K562 (cell line): ENCODE measurements around the gene KRTAP1-3. TPM values are rescaled to one million over a fixed set of nuclear protein-coding genes. Genes with fewer than 3 reads are reported as not detected.

Source experiments
- ATAC-seq: fragments of 200-7000 bp; cut with Tn5 transposase; 3 replicates; pipeline ENCODE4 v1.9.1; 2020; ENCODE audit warnings: moderate library complexity
- BruUV-seq: library from RNA; stranded (reverse); fragments of 400-500 nt; replicated peaks from 2 replicates; lab custom pipeline; 2021; lab: Mats Ljungman, UMichigan
- CTCF ChIA-PET: fragments of 300-600 bp; formaldehyde crosslinking; extraction: SDS; loops from one replicate; lab custom pipeline; 2021; ENCODE audit warnings: low intra/inter-chr PET ratio; lab: Yijun Ruan, JAX
- POLR2A ChIA-PET: fragments of 300-600, 350-650 bp; sonication (Branson Sonifier 250); formaldehyde crosslinking; extraction: SDS; loops from one replicate; lab custom pipeline; 2021; ENCODE audit warnings: antibody characterized with exemption, inconsistent platforms; lab: Yijun Ruan, JAX
- DNase-seq, 4 experiments: peaks; one replicate each; pipeline versions ENCODE4 v3.0.0 to v3.0.0-alpha.2; 2011 to 2018; ENCODE audit warnings: low spot score in 3 of 4, mixed read lengths in 3 of 4; ENCODE audit errors: extremely low read depth in 1 of 4
- FAIRE-seq: peaks from 2 replicates; lab custom pipeline; 2011; peaks lifted over from hg19 to GRCh38; lab: Jason Lieb, UNC
- H2AFZ ChIP-seq: 2 replicates; pipeline ENCODE4 v1.6.0; 2011; ENCODE audit warnings: low read depth, low read length, control low read depth, inconsistent platforms
- H3K27ac ChIP-seq: fragments of 200-600 bp; 3 replicates; pipeline ENCODE4 v1.8.0; 2011; ENCODE audit warnings: low read depth, mild to moderate bottlenecking, control low read depth, inconsistent platforms, low read length, moderate library complexity, mixed read lengths; ENCODE audit errors: extremely low read depth
- H3K27me3 ChIP-seq, 2 experiments: fragments of 300-600 bp in 1 of 2; 2 replicates in 1 of 2; 3 replicates in 1 of 2; pipeline versions ENCODE4 v1.6.0 to v1.8.0; 2011; ENCODE audit warnings: inconsistent platforms in 2 of 2, low read length in 2 of 2, mild to moderate bottlenecking in 1 of 2, mixed read lengths in 1 of 2, moderate library complexity in 1 of 2; ENCODE audit not compliant: control insufficient read depth in 2 of 2, insufficient read depth in 2 of 2
- H3K36me3 ChIP-seq: fragments of 300-600 bp; 3 replicates; pipeline ENCODE4 v1.8.0; 2011; ENCODE audit warnings: mild to moderate bottlenecking, low read length, inconsistent platforms; ENCODE audit not compliant: control insufficient read depth, insufficient read depth
- H3K4me1 ChIP-seq, 2 experiments: fragments of 200-600 bp in 1 of 2; replicated peaks in 1 of 2; 2 replicates in 1 of 2; 3 replicates in 1 of 2; pipeline versions ENCODE4 v1.5.1 to v1.8.0; 2011; ENCODE audit warnings: inconsistent platforms in 2 of 2, low read length in 2 of 2, mild to moderate bottlenecking in 1 of 2, mixed read lengths in 1 of 2, moderate library complexity in 1 of 2; ENCODE audit not compliant: control insufficient read depth in 2 of 2, insufficient read depth in 2 of 2
- H3K4me2 ChIP-seq: 2 replicates; pipeline ENCODE4 v1.6.1; 2011; ENCODE audit warnings: low read length, control low read depth, inconsistent platforms, mixed read lengths; ENCODE audit not compliant: insufficient read depth
- H3K4me3 ChIP-seq: fragments of 200-600 bp; sonication (generic), shearing (Covaris generic); 2 replicates; pipeline ENCODE4 v1.5.1; 2016; ENCODE audit warnings: control low read depth, inconsistent platforms
- H3K79me2 ChIP-seq: fragments of 200-600 bp; 3 replicates; pipeline ENCODE4 v1.8.0; 2011; ENCODE audit warnings: low read length, inconsistent platforms; ENCODE audit not compliant: control insufficient read depth, insufficient read depth
- H3K9ac ChIP-seq, 2 experiments: 2 replicates each; pipeline versions ENCODE4 v1.6.0 to v1.6.1; 2011; ENCODE audit warnings: low read depth in 2 of 2, low read length in 2 of 2, control low read depth in 1 of 2, inconsistent platforms in 1 of 2, mild to moderate bottlenecking in 1 of 2, mixed read lengths in 1 of 2; ENCODE audit not compliant: insufficient read depth in 1 of 2
- H3K9me1 ChIP-seq: one replicate; pipeline ENCODE4 v1.6.0; 2011; ENCODE audit warnings: inconsistent platforms, mild to moderate bottlenecking, low read length, moderate library complexity; ENCODE audit not compliant: control insufficient read depth, insufficient read depth
- H3K9me3 ChIP-seq: replicated peaks from 2 replicates; pipeline ENCODE4 v1.5.1; 2011; ENCODE audit warnings: low read depth, low read length, inconsistent platforms; ENCODE audit not compliant: control insufficient read depth, insufficient read depth
- H4K20me1 ChIP-seq: replicated peaks from 2 replicates; pipeline ENCODE4 v1.6.1; 2011; ENCODE audit warnings: low read length, inconsistent platforms, mixed read lengths; ENCODE audit not compliant: control insufficient read depth, insufficient read depth
- CBX5 ChIP-seq: IDR thresholded peaks from 2 replicates; pipeline ENCODE4 v1.6.1; 2014; ENCODE audit warnings: low read depth, borderline replicate concordance
- FOXM1 ChIP-seq, 2 experiments: fragments of 450-650 bp in 1 of 2; sonication (generic) in 1 of 2; formaldehyde crosslinking in 1 of 2; IDR thresholded peaks; 2 replicates each; pipeline versions ENCODE4 v1.6.1 to v1.9.0; 2017 to 2022; ENCODE audit warnings: low read depth in 2 of 2, mild to moderate bottlenecking in 2 of 2, missing genetic modification reagents in 1 of 2, moderate library complexity in 1 of 2
- FOXO4 ChIP-seq: fragments of 450-650 bp; formaldehyde crosslinking; IDR thresholded peaks from 2 replicates; pipeline ENCODE4 v1.4.0; 2020; ENCODE audit warnings: mild to moderate bottlenecking, moderate library complexity
- GATA2 ChIP-seq: sonication (generic); formaldehyde crosslinking; IDR thresholded peaks from 2 replicates; pipeline ENCODE4 v1.4.0; 2020; ENCODE audit warnings: mild to moderate bottlenecking, missing genetic modification reagents
- MED1 ChIP-seq: sonication (generic); formaldehyde crosslinking; IDR thresholded peaks from 2 replicates; pipeline ENCODE4 v1.8.1; 2023; ENCODE audit warnings: missing genetic modification reagents, borderline replicate concordance
- MYBL2 ChIP-seq, 2 experiments: fragments of 450-650 bp in 1 of 2; sonication (generic) in 1 of 2; formaldehyde crosslinking in 1 of 2; IDR thresholded peaks; 2 replicates each; pipeline versions ENCODE4 v1.6.1 to v1.8.1; 2017 to 2022; ENCODE audit warnings: borderline replicate concordance in 1 of 2, inconsistent platforms in 1 of 2, low read depth in 1 of 2, mild to moderate bottlenecking in 1 of 2, missing genetic modification reagents in 1 of 2, moderate library complexity in 1 of 2
- PHB ChIP-seq: fragments of 250-450 bp; sonication (Bioruptor Pico); IDR thresholded peaks from 2 replicates; pipeline ENCODE4 v1.5.0; 2021
- PHB2 ChIP-seq: fragments of 450-650 bp; IDR thresholded peaks from 2 replicates; pipeline ENCODE4 v1.6.1; 2017; ENCODE audit warnings: low read depth
- POLR3G ChIP-seq: IDR thresholded peaks from 2 replicates; pipeline ENCODE4 v1.6.1; 2011; ENCODE audit not compliant: insufficient read length, insufficient replicate concordance; ENCODE audit errors: extremely low read depth
- TAF1 ChIP-seq: IDR thresholded peaks from 2 replicates; pipeline ENCODE4 v1.6.1; 2011; ENCODE audit warnings: mild to moderate bottlenecking, low read length, moderate library complexity; ENCODE audit not compliant: insufficient read depth, control insufficient read depth, severe bottlenecking; ENCODE audit errors: extremely low read depth
- TBL1XR1 ChIP-seq, 2 experiments: IDR thresholded peaks; 2 replicates each; pipeline ENCODE4 v1.6.1; 2012; ENCODE audit warnings: improper control_type of control experiment in 2 of 2, low read length in 2 of 2, mild to moderate bottlenecking in 1 of 2
- TRIM25 ChIP-seq: fragments of 450-650 bp; IDR thresholded peaks from 2 replicates; pipeline ENCODE4 v1.7.0; 2016; ENCODE audit warnings: borderline replicate concordance
- ZNF3 ChIP-seq: fragments of 250-450 bp; sonication (Bioruptor Pico); IDR thresholded peaks from 2 replicates; pipeline ENCODE4 v1.5.0; 2021; ENCODE audit warnings: mild to moderate bottlenecking, moderate library complexity
- WGBS: fragments of 100-300 bp; shearing (Covaris generic); methylation state at CpG from one replicate; pipeline ENCODE4 v1.1.6; 2016; ENCODE audit warnings: low coverage, mixed read lengths; ENCODE audit not compliant: insufficient coverage; ENCODE audit errors: missing lambda C conversion rate; 5-methylcytosine and 5-hydroxymethylcytosine counted together
- in situ Hi-C: fragments of 300-500 bp; cut with MboI; formaldehyde crosslinking; loops from 4 replicates; pipeline ENCODE4 v1.15.0; 2018; ENCODE audit warnings: inconsistent platforms, mixed read lengths
- intact Hi-C: fragments of 100-400 bp; cut with micrococcal nuclease; formaldehyde crosslinking; loops from 2 replicates; pipeline ENCODE4 v1.14.2; 2022
- polyA plus RNA-seq, 8 experiments: library from polyadenylated mRNA; depleted of rRNA in 4 of 8; stranded (reverse) in 5 of 8; unstranded in 3 of 8; fragments of >200 nt; fragmentation: Nextera tagmentation in 2 of 8; fragmentation: Illumina TruSeq in 1 of 8; extraction: Ambion mirVana in 2 of 8; extraction: Trizol in 1 of 8; gene quantifications; 2 replicates each; pipeline versions ENCODE4 v1.2.1 to v1.2.3, GENCODE V29; 2011 to 2014; ENCODE audit warnings: inconsistent platforms in 1 of 8, missing spikeins in 1 of 8
- total RNA-seq, 7 experiments: library from RNA; depleted of rRNA in 6 of 7; stranded (reverse); fragments of >200 nt in 6 of 7; fragmentation: Illumina TruSeq in 2 of 7; extraction: Trizol in 2 of 7; gene quantifications; 2 replicates each; pipeline versions ENCODE4 v1.2.1 to v1.2.3, GENCODE V29; 2011 to 2021; ENCODE audit warnings: low replicate concordance in 1 of 7

KRTAP1-3 gene
- total and polyA plus RNA-seq, 9 of the 15 experiments (the other 6 are each of a cell fraction or from before 2014, with no cell fraction given) = not detected

- Histone ChIP-seq H3K27ac (no peak overlapping the region), H3K27me3 (no peaks in the 10 kb centered on the region; a peak in 1 of 5 replicates), H3K9me3 (no peaks in the 10 kb centered on the region), H3K4me1 (peaks cover 0 to 5% of the 10 kb centered on the region in 2 experiments; a peak in 2 of 5 replicates), H3K9me1 (no peaks in the 10 kb centered on the region), H3K4me2 (no peak overlapping the region), H4K20me1 (no peaks in the 10 kb centered on the region), H3K36me3 (no peaks in the 10 kb centered on the region), H3K9ac (no peak overlapping the region), H3K79me2 (no peaks in the 10 kb centered on the region), H2AFZ (no peak overlapping the region), H3K4me3 (no peak overlapping the region)
- TF ChIP-seq FOXM1 (IDR thresholded peaks at IDR 0.05; ENCODE audit: low read depth) (no peak), FOXM1 (CRISPR knock-in tag; IDR thresholded peaks at IDR 0.05; ENCODE audit: low read depth) (no peak), POLR3G (no peak), TAF1 (no peak)
- CTCF ChIA-PET = no interaction called here
- in situ Hi-C loops (no loop called here), intact Hi-C loops (no loop called here)
- FAIRE-seq (no peak), DNase-seq (no peak), ATAC-seq (no peak)
- BruUV-seq = no TSS peak
- POLR2A ChIA-PET = interaction anchor here (0.6 kb wide), 1 partner anchor 335 kb away, joined by 3 read pairs; no protein-coding TSS in a partner anchor
- WGBS = 3% methylated on average over 3 of the region's 3 CpGs
These were observed 34.4 kb upstream of the KRTAP1-3 start for GRCh38 chr17:41069031-41069430.

DNA sequence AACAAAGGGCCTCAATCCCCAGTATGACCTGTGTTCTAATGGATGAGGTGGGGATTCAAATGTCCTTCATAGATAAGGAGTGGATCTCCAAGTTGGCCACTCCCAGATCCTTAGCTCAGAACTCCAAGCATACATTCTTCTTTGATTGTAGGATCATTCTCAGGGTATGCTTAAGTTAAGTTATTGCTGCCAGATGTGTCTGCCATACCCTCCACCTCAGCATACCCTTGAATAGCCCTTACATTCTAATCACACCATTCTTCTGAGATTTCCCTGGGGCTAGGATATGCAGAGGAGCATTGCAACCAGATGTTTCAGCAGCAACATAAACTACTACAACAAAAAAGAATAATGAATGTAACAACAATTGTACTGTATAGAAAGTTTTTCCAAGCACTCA is 32.6 kb upstream of the KRTAP1-3 start:
- H3K4me1 ChIP-seq = peaks cover 0 to 5% of the 10 kb centered on the region in 2 experiments; a peak in 2 of 5 replicates
- H3K27me3 ChIP-seq = no peaks in the 10 kb centered on the region; a peak in 1 of 5 replicates
- H3K9me3 ChIP-seq = no peaks in the 10 kb centered on the region
- intact Hi-C loops = no loop called here
- H2AFZ ChIP-seq = no peak overlapping the region
- DNase-seq (no peak), ATAC-seq (no peak), FAIRE-seq (no peak)
- no TSS peak for BruUV-seq
- no peak overlapping the region for H3K4me3 ChIP-seq
- H3K36me3 ChIP-seq = no peaks in the 10 kb centered on the region
- H3K27ac ChIP-seq = no peak overlapping the region
- POLR2A ChIA-PET = interaction anchor here (0.6 kb wide), 1 partner anchor 38 kb away, joined by 3 read pairs; the partner anchor contains the start of gene KRTAP4-9
- no peak overlapping the region for H3K4me2 ChIP-seq
- CTCF ChIA-PET = no interaction called here
- H3K9ac ChIP-seq = no peak overlapping the region
- no peaks in the 10 kb centered on the region for H3K9me1 ChIP-seq
- in situ Hi-C loops = no loop called here
- no peaks in the 10 kb centered on the region for H4K20me1 ChIP-seq
- H3K79me2 ChIP-seq = no peaks in the 10 kb centered on the region
- no peak for TF ChIP-seq CBX5
- TF ChIP-seq FOXO4 (CRISPR knock-in tag) = no peak
- TF ChIP-seq MED1 (CRISPR knock-in tag) = no peak
- TF ChIP-seq ZNF3 = no peak
- TF ChIP-seq TBL1XR1 (IDR thresholded peaks at IDR 0.05; ENCODE audit: low read length in 2 of 2) = no peak
- no peak for TF ChIP-seq PHB2
- no peak for TF ChIP-seq PHB (CRISPR knock-in tag)
- no peak for TF ChIP-seq TRIM25
- no peak for TF ChIP-seq MYBL2 (IDR thresholded peaks at IDR 0.05; ENCODE audit: low read depth)
- no peak for TF ChIP-seq MYBL2 (CRISPR knock-in tag; IDR thresholded peaks at IDR 0.05; ENCODE audit: borderline replicate concordance)
- TF ChIP-seq GATA2 = no peak
